PFSK-1 (cell line): Measurements from ENCODE around the gene SLC2A6.

Source experiments
- POLR2AphosphoS5 ChIP-seq: IDR thresholded peaks from 2 replicates; pipeline ENCODE4 v1.6.1; 2012; ENCODE audit warnings: low read depth, mild to moderate bottlenecking, control low read depth, low read length, moderate library complexity
- TF ChIP-seq, protein P1 (sequence below), 2 experiments: IDR thresholded peaks; 2 replicates each; pipeline versions ENCODE4 v1.6.1 to v1.8.0; 2011 to 2012; ENCODE audit warnings: low read depth in 2 of 2, low read length in 2 of 2, control low read depth in 1 of 2, inconsistent platforms in 1 of 2, mild to moderate bottlenecking in 1 of 2, moderate library complexity in 1 of 2; ENCODE audit not compliant: insufficient read depth in 1 of 2

DNA sequence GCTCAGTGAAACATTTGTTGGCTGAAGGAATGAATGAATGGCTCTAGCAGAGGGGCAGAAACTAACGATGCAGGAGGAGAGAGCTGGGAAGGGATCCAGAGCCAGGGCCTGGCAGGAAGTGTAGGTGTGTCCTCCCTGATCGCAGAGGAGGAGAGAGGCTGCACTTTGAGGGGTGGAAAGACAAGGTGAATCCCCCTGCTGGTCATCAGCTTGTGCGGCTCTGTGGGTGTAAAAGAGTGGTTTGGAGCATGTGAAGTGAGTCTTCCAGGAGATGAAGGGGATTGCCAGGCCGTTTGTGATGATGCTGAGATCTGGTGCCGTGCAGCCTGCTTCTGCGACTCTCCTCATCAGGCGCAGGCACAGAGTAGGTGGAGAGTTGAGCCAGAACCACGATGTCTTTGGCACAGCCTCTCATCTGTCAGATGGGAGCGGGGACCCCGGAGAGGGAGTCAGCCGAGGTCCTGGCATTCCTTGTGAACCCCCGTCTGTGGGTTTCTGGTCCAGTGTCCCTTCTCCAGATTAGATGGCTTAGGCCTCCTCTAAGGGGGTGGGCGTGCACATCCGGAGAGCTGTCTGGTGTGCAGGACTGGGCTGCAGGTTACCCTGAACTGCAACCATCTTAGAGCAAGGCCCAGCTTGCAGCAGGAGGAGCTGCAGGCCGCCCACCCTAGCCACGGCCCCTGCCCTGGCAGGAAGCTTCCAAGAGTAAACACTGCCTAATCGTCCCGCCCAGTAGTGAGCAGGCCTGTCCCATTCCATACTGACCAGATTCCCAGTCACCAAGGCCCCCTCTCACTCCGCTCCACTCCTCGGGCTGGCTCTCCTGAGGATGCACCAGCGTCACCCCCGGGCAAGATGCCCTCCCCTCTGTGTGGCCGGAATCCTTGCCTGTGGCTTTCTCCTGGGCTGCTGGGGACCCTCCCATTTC lies 57.0 kb downstream of the SLC2A6 start, which contains the start of gene ADAMTS13:
- no peak for TF ChIP-seq POLR2AphosphoS5
- TF ChIP-seq, protein P1, sequence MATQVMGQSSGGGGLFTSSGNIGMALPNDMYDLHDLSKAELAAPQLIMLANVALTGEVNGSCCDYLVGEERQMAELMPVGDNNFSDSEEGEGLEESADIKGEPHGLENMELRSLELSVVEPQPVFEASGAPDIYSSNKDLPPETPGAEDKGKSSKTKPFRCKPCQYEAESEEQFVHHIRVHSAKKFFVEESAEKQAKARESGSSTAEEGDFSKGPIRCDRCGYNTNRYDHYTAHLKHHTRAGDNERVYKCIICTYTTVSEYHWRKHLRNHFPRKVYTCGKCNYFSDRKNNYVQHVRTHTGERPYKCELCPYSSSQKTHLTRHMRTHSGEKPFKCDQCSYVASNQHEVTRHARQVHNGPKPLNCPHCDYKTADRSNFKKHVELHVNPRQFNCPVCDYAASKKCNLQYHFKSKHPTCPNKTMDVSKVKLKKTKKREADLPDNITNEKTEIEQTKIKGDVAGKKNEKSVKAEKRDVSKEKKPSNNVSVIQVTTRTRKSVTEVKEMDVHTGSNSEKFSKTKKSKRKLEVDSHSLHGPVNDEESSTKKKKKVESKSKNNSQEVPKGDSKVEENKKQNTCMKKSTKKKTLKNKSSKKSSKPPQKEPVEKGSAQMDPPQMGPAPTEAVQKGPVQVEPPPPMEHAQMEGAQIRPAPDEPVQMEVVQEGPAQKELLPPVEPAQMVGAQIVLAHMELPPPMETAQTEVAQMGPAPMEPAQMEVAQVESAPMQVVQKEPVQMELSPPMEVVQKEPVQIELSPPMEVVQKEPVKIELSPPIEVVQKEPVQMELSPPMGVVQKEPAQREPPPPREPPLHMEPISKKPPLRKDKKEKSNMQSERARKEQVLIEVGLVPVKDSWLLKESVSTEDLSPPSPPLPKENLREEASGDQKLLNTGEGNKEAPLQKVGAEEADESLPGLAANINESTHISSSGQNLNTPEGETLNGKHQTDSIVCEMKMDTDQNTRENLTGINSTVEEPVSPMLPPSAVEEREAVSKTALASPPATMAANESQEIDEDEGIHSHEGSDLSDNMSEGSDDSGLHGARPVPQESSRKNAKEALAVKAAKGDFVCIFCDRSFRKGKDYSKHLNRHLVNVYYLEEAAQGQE (IDR thresholded peaks at IDR 0.05; ENCODE audit: insufficient read depth in 1 of 2, low read depth in 2 of 2, low read length in 2 of 2) = no peak
